BJ (cell line): Measurements from ENCODE around the gene CPNE5. TPM values are rescaled to one million over a fixed set of nuclear protein-coding genes. Genes with fewer than 3 reads are reported as not detected.

ENCODE experiments used
- CTCF ChIA-PET: fragments of 350-600 bp; formaldehyde crosslinking; extraction: SDS; loops from one replicate; lab custom pipeline; 2021; ENCODE audit warnings: antibody characterized with exemption, inconsistent platforms; lab: Yijun Ruan, JAX
- POLR2A ChIA-PET: fragments of 300-600 bp; sonication (Branson Sonifier 250); formaldehyde crosslinking; extraction: SDS; loops from one replicate; lab custom pipeline; 2021; ENCODE audit warnings: antibody characterized with exemption; lab: Charles Lee
- DNase-seq: peaks from one replicate; pipeline ENCODE4 v3.0.0-alpha.2; 2011; ENCODE audit warnings: low read depth
- H3K27me3 ChIP-seq: 2 replicates; pipeline ENCODE4 v1.6.0; 2011; ENCODE audit warnings: low read length; ENCODE audit not compliant: control insufficient read depth, insufficient read depth
- H3K36me3 ChIP-seq: 2 replicates; pipeline ENCODE4 v1.5.1; 2011; ENCODE audit warnings: low read length; ENCODE audit not compliant: control insufficient read depth, insufficient read depth
- H3K4me3 ChIP-seq: 2 replicates; pipeline ENCODE4 v1.5.1; 2011; ENCODE audit warnings: low read depth, mild to moderate bottlenecking, control low read depth, low read length
- polyA plus RNA-seq: library from polyadenylated mRNA; depleted of rRNA; stranded (reverse); fragments of >200 nt; gene quantifications from 2 replicates; pipeline ENCODE4 v1.2.3, GENCODE V29; 2011
- TF ChIP-seq, protein P1 (sequence below): IDR thresholded peaks from 2 replicates; pipeline ENCODE4 v1.5.1; 2011; ENCODE audit warnings: low read depth, mild to moderate bottlenecking, control low read depth, inconsistent platforms, low read length, moderate library complexity; ENCODE audit not compliant: insufficient read depth

Gene CPNE5
- polyA plus RNA-seq, 1 experiment = 0.09 TPM

DNA sequence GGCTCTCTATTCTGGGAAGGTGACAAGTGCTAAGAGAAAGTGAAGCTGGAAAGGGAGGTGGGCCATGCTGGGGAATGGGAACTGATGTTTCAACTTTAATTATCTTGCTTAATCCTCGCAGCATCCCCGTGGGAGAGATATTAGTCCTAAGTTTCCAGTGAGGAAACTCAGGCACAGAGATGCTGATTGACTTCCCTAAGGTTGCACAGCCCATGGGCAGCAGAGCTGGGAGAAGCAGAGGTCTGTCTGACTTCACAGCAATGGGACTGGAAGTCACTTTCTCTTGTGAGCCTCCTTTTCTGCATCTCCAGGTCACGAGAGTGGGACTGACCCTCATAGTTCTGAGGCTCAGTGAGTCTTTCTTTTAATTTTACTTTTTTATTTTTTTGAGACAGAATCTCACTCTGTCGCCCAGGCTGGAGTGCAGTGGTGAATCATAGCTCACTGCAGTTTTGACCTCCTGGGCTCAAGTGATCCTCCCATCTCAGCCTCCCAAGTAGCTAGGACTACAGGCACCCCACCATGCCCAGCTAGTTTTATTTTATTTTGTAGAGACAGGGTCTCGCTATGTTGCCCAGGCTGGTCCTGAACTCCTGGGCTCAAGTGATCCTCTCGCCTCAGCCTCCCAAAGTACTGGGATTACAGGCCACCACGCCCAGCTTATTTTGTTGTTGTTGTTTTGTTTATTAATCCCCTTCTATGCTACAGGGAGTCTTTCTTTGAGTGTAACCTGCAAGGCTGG, 139.0 kb downstream of the CPNE5 start:
- CTCF ChIA-PET = interaction anchor here (1.0 to 1.3 kb wide), 2 partner anchors 8 to 85 kb away, joined by 3 read pairs; no protein-coding TSS in a partner anchor
- POLR2A ChIA-PET = no interaction called here

DNA sequence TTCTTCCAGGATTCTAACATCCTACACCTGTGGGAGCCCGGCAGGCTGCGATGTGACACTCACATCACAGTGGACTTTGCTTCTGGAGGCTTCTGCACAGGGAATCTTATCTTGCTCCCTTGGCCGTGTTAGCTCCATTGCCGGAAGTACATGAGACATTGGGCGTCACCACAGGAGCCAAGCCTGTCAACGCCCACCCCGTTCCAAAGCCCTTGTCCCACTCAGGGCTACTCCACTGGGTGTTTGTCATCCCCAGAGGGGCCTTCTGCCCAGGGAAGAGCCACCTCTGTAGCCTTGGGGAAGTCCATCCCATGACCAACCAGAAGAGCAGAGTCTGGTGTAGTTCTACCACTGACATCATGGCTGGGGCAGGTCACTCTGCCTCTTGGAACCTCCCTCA, 139.9 kb downstream of the CPNE5 start:
- DNase-seq = no peak
- TF ChIP-seq, protein P1, sequence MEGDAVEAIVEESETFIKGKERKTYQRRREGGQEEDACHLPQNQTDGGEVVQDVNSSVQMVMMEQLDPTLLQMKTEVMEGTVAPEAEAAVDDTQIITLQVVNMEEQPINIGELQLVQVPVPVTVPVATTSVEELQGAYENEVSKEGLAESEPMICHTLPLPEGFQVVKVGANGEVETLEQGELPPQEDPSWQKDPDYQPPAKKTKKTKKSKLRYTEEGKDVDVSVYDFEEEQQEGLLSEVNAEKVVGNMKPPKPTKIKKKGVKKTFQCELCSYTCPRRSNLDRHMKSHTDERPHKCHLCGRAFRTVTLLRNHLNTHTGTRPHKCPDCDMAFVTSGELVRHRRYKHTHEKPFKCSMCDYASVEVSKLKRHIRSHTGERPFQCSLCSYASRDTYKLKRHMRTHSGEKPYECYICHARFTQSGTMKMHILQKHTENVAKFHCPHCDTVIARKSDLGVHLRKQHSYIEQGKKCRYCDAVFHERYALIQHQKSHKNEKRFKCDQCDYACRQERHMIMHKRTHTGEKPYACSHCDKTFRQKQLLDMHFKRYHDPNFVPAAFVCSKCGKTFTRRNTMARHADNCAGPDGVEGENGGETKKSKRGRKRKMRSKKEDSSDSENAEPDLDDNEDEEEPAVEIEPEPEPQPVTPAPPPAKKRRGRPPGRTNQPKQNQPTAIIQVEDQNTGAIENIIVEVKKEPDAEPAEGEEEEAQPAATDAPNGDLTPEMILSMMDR = no peak
- no peaks in the 10 kb centered on the region for H3K27me3 ChIP-seq
- no peak overlapping the region for H3K4me3 ChIP-seq
- POLR2A ChIA-PET = no interaction called here
- CTCF ChIA-PET = interaction anchor here (1.0 kb wide), 1 partner anchor 19 kb away, joined by 3 read pairs; no protein-coding TSS in a partner anchor
- no peaks in the 10 kb centered on the region for H3K36me3 ChIP-seq

More for the DNA sequence above, 139.0 kb downstream of the CPNE5 start:
- H3K27me3 ChIP-seq = no peaks in the 10 kb centered on the region
- TF ChIP-seq, protein P1 = no peak
- no peak overlapping the region for H3K4me3 ChIP-seq
- no peak for DNase-seq
- no peaks in the 10 kb centered on the region for H3K36me3 ChIP-seq

DNA sequence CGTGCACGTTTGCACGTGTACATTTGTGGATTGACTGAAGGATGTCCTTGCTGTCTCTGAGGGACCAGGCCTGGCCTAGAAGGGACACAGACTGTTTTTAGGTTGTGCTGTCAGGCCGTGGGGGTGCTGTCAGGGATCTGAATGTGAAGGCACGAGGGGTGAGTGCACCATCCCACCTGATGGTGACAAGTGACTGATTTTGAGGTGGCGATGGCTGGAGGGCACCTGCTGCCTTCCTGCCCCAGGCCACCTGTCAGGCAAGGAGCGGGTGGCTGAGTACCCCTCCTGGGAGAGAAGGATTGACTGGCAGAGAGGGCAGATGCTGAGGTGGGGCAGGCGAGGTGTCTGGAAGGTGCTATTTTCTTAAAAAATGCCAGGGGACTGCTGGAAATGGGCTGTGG, 140.4 kb downstream of the CPNE5 start:
- no peak for DNase-seq
- CTCF ChIA-PET = interaction anchor here (1.0 kb wide), 1 partner anchor 19 kb away, joined by 3 read pairs; no protein-coding TSS in a partner anchor
- POLR2A ChIA-PET = no interaction called here
- no peak overlapping the region for H3K4me3 ChIP-seq
- no peaks in the 10 kb centered on the region for H3K27me3 ChIP-seq
- TF ChIP-seq, protein P1 = no peak
- H3K36me3 ChIP-seq = no peaks in the 10 kb centered on the region

DNA sequence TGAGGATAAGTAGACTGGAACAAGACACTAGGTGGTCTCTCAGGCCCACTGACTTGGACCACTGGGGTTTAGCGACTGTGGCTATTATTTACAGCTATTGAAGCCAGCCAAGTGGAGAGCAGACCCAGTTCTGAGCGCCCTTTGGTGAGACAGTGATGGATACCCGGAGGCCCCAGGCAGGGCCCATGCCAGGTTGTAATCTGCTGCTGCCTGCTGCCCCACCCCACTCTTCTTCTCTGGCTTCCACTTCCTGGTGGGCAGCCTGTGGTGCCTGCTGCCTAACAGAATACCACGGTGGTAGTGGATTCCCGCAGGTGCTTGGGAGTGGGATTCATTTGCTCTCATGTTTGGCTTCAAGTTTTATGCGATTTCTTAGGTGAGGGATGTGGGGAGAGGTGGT, 141.0 kb downstream of the CPNE5 start:
- no peaks in the 10 kb centered on the region for H3K36me3 ChIP-seq
- H3K27me3 ChIP-seq = no peaks in the 10 kb centered on the region
- ChIA-PET CTCF (no interaction called here), POLR2A (no interaction called here)
- TF ChIP-seq, protein P1 = no peak
- no peak overlapping the region for H3K4me3 ChIP-seq
- no peak for DNase-seq

DNA sequence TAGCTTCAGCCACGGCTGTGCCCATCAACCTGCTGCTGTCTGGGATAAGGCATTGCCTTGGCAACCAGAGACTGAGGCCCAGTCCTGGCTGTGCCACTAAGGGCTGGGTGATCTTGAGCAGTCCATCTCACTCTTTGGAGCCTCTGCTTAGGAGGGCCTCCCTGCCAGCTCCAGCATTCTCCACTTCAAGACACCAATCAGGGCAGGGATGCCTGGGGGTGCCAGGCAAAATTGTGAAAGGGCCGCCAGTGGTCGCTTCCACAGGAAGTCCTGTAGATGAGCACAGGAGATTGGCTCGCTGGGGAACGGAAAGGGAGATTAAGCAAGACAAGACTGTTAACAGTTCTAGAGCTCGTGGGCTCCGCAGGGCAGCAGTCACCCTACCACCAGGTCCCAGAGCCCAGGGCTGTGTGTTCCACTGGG, 141.8 kb downstream of the CPNE5 start, which contains the start of gene RAB44:
Gene RAB44, plus strand, starts transcription at position 346 of the 423 bp plus-strand sequence. CDS start 6,410 bp downstream, outside the sequence.
- CTCF ChIA-PET = interaction anchor here (1.1 kb wide), 1 partner anchor 72 kb away, joined by 3 read pairs; no protein-coding TSS in a partner anchor
- H3K36me3 ChIP-seq = no peaks in the 10 kb centered on the region
- TF ChIP-seq, protein P1 = no peak
- DNase-seq = no peak
- POLR2A ChIA-PET = no interaction called here
- H3K27me3 ChIP-seq = no peaks in the 10 kb centered on the region
- H3K4me3 ChIP-seq = no peak within 1 kb of the TSS
